Occipital lobe (tissue), 2 donors: Measurements from ENCODE around the gene SQOR. TPM values are rescaled to one million over a fixed set of nuclear protein-coding genes. Genes with fewer than 3 reads are reported as not detected.
A peak's percentile ranks its signal among the peaks of the same experiment; 100 is the strongest.

Experiments
- DNase-seq: peaks from one replicate; lab custom pipeline; 2025; lab: John Stamatoyannopoulos, UW
- total RNA-seq: library from RNA; depleted of rRNA; stranded (reverse); fragments of >200 nt; gene quantifications from one replicate; pipeline ENCODE4 v1.2.3, GENCODE V29; 2014

Gene SQOR
- 3.1 TPM for total RNA-seq

- DNase-seq: no peak
Observed at GRCh38 chr15:45634432-45635190, at the start of gene SQOR. Gene SQOR (plus strand): TSS chr15:45635029. CDS start chr15:45658924, 23,895 bp downstream.

DNA sequence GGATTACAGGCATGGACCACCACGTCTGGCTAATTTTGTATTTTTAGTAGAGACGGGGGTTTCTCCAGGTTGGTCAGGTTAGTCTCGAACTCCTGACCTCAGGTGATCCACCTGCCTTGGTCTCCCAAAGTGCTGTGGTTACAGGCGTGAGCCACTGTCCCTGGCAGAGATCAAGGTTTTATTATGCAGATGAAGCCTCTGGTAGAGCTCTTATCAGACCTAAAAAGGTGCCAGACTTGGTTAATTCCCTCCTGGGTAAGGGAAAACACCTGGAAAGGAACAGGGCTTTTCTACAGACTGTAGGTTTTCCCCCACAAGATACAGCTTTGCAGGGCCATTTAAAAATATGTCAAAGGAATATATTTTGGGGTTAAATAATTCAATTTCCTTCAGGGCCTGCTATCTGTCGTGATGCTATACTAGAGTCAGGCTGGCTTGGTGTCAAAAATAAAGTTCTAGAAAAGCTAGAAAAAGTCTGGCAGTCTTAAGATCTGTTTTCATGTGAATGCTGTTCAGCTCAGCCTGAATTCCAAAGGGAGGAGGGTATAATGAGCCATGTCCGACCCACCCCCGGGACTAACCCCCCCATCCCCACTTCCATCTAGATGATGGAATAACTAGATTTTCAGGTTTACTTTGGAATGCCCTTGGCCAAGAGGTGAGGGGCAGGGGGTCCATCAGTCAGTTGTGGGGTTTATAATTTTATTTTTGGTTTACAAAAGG is 49.6 kb upstream of the SQOR start:
- no peak for DNase-seq

DNA sequence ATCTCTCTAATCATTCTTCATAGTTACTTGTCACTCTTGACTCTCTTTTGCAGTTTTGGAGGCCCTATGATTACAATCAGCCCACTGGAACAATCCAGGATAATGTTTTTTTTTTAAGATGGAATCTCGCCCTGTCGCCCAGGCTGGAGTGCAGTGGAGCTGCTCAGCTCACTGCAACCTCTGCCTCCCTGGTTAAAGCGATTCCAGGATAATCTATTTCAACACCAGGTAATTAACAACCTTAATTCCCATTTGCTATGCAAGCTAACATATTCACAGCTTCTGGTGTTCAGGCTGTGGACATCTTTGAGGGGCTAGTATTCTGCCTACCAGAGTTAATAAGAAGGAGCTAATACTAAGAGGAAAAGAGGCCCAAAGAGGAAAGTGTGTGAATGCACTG is 48.7 kb upstream of the SQOR start:
- DNase-seq: no peak

- no peak for DNase-seq
Observed at GRCh38 chr15:45586601-45587094, 48.2 kb upstream of the SQOR start.

- DNase-seq: peak; percentile 88
Observed at GRCh38 chr15:45587095-45587862, 47.5 kb upstream of the SQOR start, which contains the start of gene BLOC1S6. Gene BLOC1S6 (plus strand): TSS chr15:45587379. CDS start chr15:45587444, 65 bp downstream.

GRCh38 chr15:45587863-45588170 is 47.0 kb upstream of the SQOR start:
- DNase-seq: no peak

DNA sequence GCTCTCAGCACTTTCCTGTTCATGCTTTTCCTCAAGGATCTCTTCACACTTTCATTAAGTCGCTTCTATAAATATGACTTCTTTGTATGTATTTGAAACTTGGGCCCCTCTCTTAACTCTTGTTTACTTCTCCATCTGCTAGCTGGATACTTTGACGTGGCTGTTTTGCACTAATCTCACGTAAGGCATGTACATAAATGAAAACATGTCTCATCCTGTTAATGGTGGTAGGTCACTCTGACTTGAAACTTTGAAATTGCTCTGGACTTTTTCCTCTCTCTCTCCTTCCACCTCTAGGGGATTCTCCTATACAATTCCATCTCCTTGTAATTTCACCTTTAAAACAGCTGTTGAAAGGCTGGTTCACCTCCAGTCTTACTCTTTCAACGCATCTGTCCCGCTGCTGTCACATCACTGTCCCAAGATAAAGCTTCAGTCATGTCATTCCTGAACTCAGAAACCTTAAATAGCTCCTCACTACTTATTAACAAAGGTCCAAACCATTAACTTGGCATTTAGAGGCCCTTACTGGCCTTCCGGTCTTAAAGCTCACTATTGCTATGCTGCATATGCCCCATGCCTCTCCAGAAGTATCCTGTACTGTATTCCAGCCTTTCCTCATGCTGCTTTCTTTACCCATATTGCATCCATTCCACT is 46.5 kb upstream of the SQOR start:
- DNase-seq: no peak

GRCh38 chr15:45589256-45589655 is 45.6 kb upstream of the SQOR start:
- no peak for DNase-seq

GRCh38 chr15:45594319-45594718 is 40.5 kb upstream of the SQOR start:
- no peak for DNase-seq

DNA sequence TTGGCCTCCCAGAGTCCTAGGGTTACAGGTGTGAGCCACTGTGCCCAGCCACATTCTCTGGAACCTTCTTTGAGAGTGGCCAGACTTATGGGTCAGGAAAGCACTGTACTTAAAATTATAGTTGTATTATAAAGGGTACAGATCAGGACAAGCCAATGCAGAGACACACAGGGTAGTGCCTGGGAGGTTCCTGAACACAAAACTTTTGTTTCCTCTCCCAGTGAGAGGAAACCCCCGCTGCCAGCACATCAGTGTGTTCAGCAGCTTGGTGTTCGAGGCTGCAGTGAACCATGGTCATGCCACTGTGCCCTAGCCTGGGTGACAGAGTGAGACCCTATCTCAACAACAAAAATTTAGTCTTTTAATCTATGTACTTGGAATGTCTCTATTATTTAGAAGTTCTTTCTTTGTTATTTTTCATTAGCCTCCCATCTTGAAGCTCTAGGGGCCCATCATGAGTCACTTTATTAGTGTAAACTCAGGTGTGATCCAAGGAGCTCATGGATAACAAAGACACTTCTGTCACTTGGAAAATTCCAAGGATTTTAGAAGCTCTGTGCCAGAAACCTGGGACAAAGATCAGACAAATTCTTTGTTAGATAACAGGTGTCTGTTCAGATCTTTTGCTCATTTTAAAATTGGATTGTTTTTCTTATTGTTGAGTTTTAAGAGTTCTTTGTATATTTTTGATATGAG is 39.8 kb upstream of the SQOR start:
- no peak for DNase-seq

- DNase-seq: no peak
Observed at GRCh38 chr15:45603881-45604280, 30.9 kb upstream of the SQOR start.

- DNase-seq: no peak
Observed at GRCh38 chr15:45604326-45604725, 30.5 kb upstream of the SQOR start.

GRCh38 chr15:45606413-45606812 is 28.4 kb upstream of the SQOR start:
- no peak for DNase-seq

DNA sequence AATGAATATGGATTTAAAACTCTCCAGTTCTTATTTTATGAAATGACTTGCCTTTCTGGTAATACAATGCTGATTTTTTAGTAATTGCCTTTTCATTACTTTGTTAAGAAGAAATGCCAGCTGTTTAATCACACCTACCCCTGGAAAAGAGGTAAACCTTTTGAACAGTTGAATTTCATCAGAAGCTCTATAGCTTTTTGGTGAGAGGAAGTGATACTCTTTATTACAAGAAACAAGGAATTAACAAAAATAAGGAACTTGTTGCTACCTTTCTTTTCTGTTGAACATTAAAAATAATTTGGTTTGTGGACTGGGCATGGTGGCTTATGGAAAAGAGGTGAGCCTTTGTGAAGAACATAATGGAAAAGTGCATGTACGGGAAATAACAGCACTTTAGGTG is 28.0 kb upstream of the SQOR start:
- no peak for DNase-seq

DNA sequence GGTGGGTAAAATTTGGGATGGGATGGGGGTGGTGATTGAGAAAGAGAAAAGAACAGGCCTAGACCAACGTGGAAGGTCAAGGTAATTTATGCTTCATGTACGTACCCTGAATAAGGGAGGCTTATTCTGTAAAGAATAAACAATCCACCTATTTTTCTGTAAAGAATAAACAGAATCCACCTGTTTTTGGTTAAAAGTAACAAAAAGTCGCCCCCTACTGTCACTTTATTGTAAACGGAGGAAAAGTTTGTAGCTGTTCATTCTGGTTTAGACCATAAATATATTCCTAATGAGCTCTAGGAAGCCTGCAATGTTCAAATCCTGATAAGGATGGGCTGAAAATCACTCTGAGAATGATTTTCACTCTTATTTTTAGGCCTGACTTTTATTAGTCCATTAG is 23.5 kb upstream of the SQOR start:
- DNase-seq: no peak

GRCh38 chr15:45612790-45613415 is 21.9 kb upstream of the SQOR start:
- no peak for DNase-seq

DNA sequence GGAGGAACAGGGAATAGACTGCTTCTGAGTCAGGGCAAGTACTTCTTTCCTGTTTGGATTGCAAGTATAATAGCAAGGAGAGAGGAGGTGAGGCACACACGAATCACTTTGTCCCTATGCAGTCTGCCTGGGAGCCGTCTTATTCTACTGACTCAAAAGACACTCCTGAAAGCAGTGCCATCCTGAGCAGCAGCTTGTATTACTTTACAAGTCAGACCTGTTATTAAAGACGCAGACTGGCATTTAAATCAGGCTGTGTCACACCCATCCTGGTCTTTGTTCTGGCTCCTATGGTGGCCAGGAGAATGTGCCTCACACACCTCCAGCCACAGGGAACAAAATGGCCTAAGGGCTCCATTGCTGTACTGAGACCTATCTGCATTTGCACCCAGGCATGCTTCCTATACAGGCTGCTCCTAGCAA is 17.9 kb upstream of the SQOR start:
- DNase-seq: no peak

DNA sequence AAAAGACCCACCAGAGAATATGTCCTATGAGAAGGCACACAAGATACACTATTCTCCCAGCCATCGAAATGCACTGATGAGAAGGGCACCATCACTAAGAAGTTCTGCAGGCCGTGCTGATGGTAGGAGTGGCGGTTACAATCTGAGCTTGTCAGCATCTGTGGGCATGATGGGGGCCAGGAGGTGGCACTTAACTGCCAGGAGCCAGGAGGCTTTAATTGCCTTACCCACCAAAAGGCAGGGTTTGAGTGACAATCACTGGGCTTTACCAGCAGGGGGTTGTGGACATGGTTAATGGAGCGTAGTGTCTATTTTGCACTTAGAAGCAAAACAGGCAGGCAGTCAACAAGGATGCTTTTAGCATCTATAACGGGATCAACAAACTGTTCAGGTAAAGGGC is 16.0 kb upstream of the SQOR start:
- no peak for DNase-seq

GRCh38 chr15:45628136-45628535 is 6.7 kb upstream of the SQOR start:
- no peak for DNase-seq

GRCh38 chr15:45630917-45631691 is 3.7 kb upstream of the SQOR start:
- DNase-seq: no peak
